ENCODE results near the gene ELOVL5.
"Not testable (repeated sequence)": the region's sequence is repeated elsewhere in the genome, so short reads cannot be mapped to it uniquely, and the experiment has no call there.

ELOVL5 gene

GRCh38 chr6:53304953-53305352 lies 43.8 kb downstream of the ELOVL5 start:
- not testable (repeated sequence) for H3K27me3 ChIP-seq (ENCODE audit: insufficient read depth, poor library complexity, severe bottlenecking); DNase-seq (ENCODE audit: low read depth in 1 of 2, low spot score in 1 of 2); H3K4me3 ChIP-seq (replicated peaks; ENCODE audit: insufficient read depth, low read length); H3K27ac ChIP-seq (replicated peaks)

- H3K27ac ChIP-seq (replicated peaks): no peak overlapping the region
- no peak for TF ChIP-seq GABPA (IDR thresholded peaks at IDR 0.05; ENCODE audit: low read depth)
- no peak for TF ChIP-seq CTCF (IDR thresholded peaks at IDR 0.05; ENCODE audit: insufficient read depth, low read length)
- no peak for TF ChIP-seq SPI1 (IDR thresholded peaks at IDR 0.05; ENCODE audit: borderline replicate concordance, low read depth)
- no peak for TF ChIP-seq REST (IDR thresholded peaks at IDR 0.05; ENCODE audit: insufficient replicate concordance, low read depth)
- no peak for TF ChIP-seq POLR2AphosphoS5 (IDR thresholded peaks at IDR 0.05; ENCODE audit: low read depth)
- no peak overlapping the region for H3K4me3 ChIP-seq (replicated peaks; ENCODE audit: insufficient read depth, low read length)
- H3K27me3 ChIP-seq (ENCODE audit: insufficient read depth, poor library complexity, severe bottlenecking): no peaks in the 10 kb centered on the region
- DNase-seq (ENCODE audit: low read depth in 1 of 2, low spot score in 1 of 2): no peak
These were observed 45.9 kb downstream of the ELOVL5 start for GRCh38 chr6:53302678-53303360.

- DNase-seq (ENCODE audit: low read depth in 1 of 2, low spot score in 1 of 2): no peak
- no peak overlapping the region for H3K4me3 ChIP-seq (replicated peaks; ENCODE audit: insufficient read depth, low read length)
- TF ChIP-seq CTCF (IDR thresholded peaks at IDR 0.05; ENCODE audit: insufficient read depth, low read length) (no peak), GABPA (IDR thresholded peaks at IDR 0.05; ENCODE audit: low read depth) (no peak), SPI1 (IDR thresholded peaks at IDR 0.05; ENCODE audit: borderline replicate concordance, low read depth) (no peak), REST (IDR thresholded peaks at IDR 0.05; ENCODE audit: insufficient replicate concordance, low read depth) (no peak), POLR2AphosphoS5 (IDR thresholded peaks at IDR 0.05; ENCODE audit: low read depth) (no peak)
- no peaks in the 10 kb centered on the region for H3K27me3 ChIP-seq (ENCODE audit: insufficient read depth, poor library complexity, severe bottlenecking)
- H3K27ac ChIP-seq (replicated peaks): no peak overlapping the region
These were observed 46.8 kb downstream of the ELOVL5 start for GRCh38 chr6:53301801-53302537.

- TF ChIP-seq CTCF (IDR thresholded peaks at IDR 0.05; ENCODE audit: insufficient read depth, low read length): no peak
- TF ChIP-seq POLR2AphosphoS5 (IDR thresholded peaks at IDR 0.05; ENCODE audit: low read depth): no peak
- no peak for TF ChIP-seq SPI1 (IDR thresholded peaks at IDR 0.05; ENCODE audit: borderline replicate concordance, low read depth)
- no peak for TF ChIP-seq GABPA (IDR thresholded peaks at IDR 0.05; ENCODE audit: low read depth)
- TF ChIP-seq REST (IDR thresholded peaks at IDR 0.05; ENCODE audit: insufficient replicate concordance, low read depth): no peak
- no peak overlapping the region for H3K27ac ChIP-seq (replicated peaks)
- peak in 1 of 2 experiments; percentile 60 for DNase-seq (ENCODE audit: low read depth in 1 of 2, low spot score in 1 of 2)
These were observed 47.8 kb downstream of the ELOVL5 start for GRCh38 chr6:53300656-53301551.

More at GRCh38 chr6:53300656-53301551, 47.8 kb downstream of the ELOVL5 start:
- no peaks in the 10 kb centered on the region for H3K27me3 ChIP-seq (ENCODE audit: insufficient read depth, poor library complexity, severe bottlenecking)
- H3K4me3 ChIP-seq (replicated peaks; ENCODE audit: insufficient read depth, low read length): no peak overlapping the region
